HG02642 (cell line): ENCODE measurements around the gene KIF14.
A peak's percentile ranks its signal among the peaks of the same experiment; 100 is the strongest.
"Not testable (repeated sequence)": the region's sequence is repeated elsewhere in the genome, so short reads cannot be mapped to it uniquely, and the experiment has no call there.

ENCODE experiments used
- ATAC-seq: cut with Tn5 transposase; IDR thresholded peaks from one replicate; pipeline ENCODE4 v1.9.1; 2021; ENCODE audit warnings: mild to moderate bottlenecking; ENCODE audit not compliant: unreplicated experiment, poor library complexity

Gene KIF14

DNA sequence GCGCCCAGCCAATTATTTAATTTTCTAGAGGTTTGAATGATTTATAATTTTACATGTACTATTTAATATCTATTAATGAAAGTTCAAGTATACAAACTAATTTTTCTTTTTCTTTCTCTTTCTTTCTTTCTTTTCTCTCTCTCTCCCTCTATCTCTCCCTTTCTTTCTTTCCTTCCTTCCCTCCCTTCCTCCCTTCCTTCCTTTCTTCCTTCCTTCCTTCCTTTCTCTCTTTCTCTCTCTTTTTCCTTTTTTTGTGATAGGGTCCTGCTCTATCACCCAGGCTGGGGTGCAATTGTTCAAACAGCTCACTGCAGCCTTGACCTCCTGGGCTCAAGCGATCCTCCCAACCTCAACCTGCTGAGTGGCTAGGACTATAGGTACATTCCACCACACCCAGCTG lies 16.1 kb upstream of the KIF14 start:
- ATAC-seq, result no peak

DNA sequence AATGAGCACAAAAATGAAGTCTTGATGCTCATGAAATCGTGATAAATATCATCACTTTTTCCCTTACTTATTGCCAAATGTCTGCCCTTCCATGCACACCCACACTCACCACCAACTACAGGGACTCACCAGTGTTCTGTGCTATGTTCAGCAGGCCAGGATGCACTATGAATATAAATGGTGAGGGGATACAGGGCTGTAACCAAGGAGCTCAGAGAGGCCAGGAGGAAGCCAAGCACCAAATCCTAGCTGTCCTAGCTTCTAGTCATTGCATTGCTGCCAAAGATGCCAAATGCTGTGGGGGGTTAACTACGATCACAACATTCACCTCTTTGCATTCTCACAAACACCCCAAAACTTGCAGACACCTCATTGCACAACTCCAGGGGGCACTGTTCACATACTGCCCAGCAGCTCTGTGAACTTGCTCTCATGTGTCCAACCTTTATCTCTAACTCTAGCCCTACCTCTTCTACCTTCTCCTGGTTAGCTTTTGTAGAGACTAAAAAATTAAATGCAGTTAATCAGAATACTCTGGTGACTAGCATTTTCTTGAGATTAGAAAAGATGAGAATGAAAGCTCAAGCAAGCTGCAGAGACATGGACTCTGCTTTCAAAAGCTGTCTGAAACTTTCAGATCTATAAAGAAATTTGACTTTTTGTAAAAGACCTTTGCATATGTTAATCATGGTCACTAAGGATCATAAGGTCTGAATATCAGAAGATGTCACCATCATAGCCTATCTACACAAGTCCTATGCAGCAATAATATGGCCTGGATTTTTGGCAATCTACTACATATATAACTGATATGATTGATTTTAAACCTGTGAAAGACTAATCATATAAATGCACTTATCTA lies 13.9 kb upstream of the KIF14 start:
- ATAC-seq, result no peak

DNA sequence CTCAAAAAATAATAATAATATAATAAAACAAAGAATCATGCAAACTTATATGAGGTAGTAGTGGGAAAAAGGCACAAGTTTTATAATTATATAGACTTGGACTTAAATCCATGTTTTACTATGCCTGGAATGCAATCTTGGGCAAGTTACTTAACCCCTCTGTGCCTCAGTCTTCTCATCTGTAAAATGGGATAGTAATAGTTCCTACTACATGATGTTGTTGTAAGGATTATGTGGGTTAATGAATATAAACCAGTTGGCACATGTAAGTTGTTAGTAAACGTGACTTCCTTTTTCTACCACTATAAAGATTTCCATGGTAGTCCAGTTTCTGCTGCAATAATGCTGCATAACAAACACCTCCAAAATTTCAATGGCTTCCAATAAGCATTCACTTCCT lies 10.8 kb upstream of the KIF14 start:
- ATAC-seq, result no peak

DNA sequence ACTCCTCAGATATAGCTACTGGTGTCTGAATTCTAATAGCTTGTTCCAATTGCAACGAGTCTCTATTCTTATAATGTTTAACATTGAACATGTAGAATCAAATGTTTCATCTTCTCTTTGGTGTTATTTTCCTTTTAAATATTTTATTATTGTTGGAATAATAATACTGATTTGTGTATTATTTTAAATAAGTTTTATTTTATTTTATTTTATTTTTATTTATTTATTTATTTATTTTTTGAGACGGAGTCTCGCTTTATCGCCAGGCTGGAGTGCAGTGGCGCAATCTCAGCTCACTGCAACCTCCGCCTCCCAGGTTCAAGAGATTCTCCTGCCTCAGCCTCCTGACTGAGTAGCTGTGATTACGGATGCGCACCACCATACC lies 10.0 kb upstream of the KIF14 start:
- not testable (repeated sequence) for ATAC-seq

DNA sequence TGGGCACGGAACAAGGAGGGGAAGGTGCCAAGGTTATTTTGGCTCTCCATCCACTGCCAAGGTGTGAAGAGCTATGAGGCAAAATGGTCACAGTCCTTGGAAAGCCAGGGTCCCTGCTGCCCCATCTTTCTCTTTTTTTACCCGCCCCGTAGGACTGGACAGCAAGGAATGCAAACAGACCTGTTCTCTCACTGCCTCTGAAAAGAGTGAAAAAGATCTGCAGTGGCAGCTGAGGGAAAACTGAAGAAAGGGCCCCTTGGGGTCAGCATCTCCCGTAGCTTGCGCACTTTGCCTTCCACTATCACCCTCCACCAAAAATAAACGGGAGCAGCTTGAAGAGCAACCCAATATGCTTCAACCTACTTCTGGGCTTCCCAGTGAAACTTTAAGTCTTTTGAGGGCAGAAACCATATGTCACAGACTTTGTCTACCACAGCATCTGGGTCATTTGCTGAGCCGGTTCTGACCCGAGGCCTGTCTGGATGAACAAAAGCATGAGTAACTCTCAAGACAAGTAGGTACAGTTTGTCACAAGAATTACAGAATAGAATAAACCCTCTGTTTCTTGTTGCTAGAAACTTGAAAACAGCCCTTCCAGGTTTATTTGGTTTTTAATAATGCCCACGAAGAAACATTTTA lies 9.4 kb upstream of the KIF14 start:
- ATAC-seq, result no peak

DNA sequence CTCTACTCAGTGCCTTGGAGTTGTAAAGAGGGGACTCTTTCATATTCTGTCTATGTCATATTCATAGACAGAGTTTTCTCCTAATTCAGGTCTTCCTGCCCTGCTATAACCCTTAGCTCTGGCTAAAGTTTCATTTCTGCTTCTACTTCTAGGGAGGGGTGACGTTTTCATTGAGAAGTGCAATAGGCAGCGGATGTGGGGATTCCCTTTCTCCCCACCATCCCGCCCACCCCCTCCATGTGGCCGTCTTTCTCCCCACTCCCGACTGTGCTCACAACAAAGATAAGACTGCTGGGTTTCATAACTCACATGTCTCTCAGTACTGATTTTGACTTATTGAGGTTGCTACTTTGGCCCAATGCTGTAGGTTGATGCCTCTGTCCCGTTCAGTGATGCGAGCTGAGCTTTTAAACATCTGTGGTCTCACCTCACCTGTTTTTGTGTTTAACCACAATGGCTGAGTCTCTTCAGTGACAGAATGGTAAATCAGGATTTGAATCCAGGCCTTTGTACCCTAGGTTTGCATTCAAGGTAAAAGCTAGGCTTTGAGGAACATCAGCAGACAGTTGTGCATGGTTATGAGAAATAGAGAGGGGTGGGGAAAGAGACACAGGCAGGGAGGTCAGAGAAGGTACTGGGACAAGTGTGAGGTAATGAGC lies 7.8 kb upstream of the KIF14 start:
- peak; percentile 76 for ATAC-seq

DNA sequence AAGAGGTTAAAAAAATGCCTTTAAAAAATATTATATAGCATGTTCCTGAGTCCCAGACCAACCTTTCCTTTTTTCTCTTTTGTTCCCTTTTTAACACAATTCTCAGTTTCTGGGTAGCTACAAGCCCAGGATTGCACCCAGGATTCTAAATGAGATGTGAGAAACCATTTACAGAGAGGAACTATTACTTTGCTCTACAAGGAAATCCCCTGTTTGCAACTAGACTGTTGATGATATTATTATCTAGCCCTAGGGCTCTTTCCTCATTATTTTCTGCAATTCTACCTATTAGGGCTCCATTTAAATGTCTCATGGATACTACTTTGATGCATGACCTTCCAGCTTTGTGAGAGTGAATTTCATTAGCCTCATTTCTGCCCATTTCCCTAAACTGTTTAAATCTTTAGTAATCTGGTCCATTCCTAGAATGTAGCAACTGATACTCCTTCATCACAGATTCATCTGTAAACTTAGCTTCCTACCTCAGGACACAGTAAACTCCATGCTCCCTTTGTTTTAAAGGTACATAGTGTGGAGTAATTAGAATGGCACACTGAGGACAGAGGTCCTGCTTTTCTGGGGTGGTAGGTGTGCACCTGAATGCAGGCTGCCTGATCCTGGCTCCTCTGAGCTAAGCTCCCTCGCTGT lies 7.1 kb upstream of the KIF14 start:
- ATAC-seq, result no peak

DNA sequence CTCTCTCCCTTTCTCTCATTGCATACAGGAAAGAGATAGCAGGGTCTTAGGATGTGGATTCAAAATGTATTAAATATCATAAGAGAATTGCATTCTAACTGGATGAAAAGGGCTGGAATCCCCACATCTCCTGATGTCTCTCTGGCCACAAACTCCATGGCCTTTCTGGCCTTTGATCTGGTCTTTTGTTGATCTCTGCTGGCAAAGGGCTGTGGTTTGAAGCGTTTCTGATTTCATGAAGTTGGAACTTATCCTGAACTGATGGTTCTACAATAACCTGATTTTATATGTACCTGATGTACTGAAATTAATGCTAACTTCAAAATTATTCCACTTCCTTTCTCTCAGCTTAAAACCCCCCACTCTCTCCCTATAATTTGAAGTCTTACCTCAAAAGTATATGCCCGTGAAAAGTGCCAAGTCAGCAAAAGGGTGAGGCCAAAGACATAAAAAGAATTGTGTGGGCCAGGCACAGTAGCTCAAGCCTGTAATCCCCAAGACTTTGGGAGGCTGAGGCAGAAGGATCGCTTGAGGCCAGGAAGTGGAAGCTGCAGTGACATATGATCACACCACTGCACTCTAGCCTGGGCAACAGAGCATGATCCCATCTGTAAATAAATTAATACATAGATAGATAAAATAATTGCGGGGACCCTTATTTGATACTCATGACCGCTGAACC lies 6.4 kb upstream of the KIF14 start:
- ATAC-seq, result no peak

DNA sequence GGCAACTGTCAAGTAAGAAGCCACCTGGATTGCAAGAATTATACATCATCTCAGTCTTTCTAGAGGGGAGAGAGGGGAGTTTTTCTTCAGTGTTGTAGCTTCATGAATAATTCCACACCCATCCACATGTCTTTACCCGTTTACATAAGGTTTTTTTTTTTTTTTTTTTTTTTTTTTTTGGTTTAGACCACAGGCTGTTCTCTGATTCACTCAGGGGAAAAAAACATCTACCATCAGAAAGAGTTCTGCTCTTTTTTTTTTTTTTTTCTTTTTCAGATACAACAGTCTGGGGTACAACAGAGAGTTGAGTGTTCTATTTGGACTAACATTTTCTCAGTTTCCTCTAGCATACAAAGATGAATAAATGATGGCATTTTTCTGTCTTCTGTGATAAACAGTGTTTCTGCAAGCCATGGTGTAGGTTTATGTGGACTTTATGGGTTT lies 4.9 kb upstream of the KIF14 start:
- ATAC-seq, result no peak

DNA sequence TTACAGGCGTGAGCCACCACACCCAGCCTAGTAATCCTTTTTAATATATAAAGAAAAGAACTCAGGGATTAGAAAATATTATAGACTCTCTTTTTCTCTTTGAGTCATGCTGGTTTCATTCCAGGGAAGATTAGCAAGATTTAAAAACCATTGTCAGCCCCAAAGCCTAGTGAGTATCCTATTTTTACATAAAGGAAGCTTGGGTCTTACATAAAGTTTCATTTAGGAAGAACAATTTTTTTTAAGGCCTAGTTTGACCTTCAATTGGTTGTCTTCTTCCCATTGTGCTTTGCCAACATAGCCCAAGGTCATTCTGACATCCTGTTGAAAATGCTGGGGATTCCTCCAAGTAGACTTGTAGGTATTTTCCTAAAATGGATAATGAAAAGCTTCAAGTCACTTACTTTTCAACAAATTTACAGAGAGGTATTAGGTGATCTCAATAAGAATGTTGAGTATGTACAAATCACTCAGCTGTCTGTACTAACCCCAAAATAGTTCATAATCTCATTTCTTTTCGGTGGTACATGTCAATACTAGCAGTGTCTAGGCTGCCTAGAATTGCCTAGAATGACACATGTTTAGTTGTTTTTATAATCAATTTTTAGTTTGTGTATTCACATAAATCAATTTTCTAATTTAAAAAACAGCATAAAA lies 4.3 kb upstream of the KIF14 start:
- ATAC-seq, result no peak

DNA sequence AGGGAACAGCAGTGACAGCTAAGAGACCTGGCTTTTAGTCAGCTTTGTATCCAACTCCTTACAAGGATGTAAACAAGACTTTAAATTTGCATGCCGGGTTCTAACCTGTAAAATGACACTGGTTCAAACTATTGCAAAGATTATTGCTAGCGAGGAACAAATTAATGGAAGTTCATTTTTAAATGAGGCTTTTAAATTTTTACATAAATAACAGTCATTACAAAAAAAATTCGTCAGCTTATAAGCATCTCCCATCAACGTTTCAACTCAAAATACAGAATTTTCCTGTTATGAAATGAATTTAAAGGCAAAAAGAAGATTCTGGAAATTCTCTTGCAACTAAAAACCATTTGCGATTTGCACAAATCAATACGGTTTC lies 668 bp downstream of the KIF14 start:
- ATAC-seq, result no peak

DNA sequence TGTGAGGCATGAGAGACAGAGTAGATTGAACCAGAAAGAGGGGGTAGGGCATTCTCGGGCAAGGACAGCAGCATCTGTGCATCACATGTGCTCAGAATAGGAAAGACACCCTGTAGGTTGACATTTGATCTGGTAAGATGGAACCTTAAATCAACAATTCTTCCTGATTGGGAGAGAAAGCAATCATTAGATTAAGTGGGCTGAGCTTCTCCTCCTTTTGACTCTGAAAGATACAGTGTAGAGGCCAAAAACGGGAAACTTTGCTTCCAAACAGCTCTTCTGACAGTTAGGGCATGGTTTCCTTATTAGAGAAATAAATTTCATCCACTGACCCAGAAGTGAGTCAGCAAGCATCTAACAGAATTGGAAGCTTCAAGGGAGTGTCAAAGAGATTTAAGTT lies 9.7 kb downstream of the KIF14 start:
- no peak for ATAC-seq

DNA sequence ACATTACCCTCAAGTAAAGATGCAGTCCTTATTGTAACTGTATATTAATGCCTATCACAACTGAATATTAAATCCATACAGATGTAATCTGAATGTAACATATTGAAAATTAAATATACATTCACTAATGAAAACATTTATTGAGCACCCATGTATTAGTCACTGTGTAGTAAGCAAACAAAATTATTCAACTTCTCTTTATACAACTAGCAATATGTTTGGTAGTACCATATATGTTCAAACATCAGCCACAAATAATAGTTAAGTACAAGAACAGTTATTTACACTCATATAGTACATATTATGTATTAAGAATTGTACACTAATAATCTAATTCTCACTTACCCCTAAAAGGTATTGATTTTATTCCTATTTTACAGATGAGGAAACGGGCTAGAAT lies 17.9 kb downstream of the KIF14 start:
- no peak for ATAC-seq

DNA sequence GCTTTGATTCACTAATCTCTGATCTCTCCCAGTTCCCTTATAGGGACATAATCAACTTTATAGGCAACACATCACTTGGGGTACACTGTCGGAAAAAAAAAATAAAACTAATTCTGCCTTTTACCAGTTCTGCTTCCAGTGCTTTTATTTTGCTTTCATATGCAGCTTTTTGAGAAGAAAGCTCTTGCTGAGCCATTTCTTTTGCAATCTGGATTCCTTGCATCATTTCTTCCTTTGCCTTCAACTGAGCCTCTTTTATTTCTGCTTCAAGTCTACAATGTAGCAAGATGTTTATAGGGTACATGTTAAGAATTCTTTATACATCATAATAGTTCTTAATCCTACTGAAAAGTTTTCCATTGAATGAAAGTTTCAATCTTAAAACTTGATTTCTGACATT lies 30.6 kb downstream of the KIF14 start:
- ATAC-seq, result no peak

DNA sequence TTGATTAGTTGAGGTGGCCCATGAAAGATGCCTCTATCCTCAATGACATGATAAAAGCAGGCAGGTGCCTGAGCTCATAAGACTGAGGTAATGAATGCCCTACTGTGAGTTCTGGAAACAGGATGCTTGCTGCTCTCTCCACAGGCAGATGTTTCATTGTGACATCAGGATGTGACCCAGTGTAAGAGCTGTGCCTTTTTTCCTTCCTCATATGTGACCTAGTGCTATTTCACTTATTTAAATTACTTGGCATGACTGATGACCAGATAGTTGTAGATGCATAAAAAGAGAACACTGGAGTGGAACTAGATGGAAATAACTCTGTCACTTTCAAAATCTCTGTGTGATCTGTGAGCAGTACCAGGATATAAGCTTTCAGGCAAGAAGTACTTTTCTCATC lies 31.9 kb downstream of the KIF14 start:
- ATAC-seq, result no peak

DNA sequence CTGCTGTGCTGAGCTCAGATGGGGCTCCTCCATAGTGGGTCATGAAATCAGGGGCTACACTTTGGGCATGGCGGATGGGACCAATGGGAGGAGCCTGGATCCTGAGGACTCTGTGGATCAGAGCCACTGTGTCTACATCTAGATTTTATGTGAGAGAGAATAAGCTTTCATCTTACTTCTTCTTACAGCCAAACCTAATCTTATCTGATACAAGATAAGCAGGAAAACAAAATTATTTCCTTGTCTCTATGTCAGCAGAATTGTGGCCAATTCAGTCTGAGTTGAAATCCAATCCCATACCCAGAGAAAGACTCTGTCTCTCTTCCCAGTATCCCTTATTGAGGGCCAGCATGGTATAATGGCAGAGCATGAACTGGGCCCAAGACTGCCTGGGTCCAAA lies 56.2 kb downstream of the KIF14 start:
- ATAC-seq, result no peak

DNA sequence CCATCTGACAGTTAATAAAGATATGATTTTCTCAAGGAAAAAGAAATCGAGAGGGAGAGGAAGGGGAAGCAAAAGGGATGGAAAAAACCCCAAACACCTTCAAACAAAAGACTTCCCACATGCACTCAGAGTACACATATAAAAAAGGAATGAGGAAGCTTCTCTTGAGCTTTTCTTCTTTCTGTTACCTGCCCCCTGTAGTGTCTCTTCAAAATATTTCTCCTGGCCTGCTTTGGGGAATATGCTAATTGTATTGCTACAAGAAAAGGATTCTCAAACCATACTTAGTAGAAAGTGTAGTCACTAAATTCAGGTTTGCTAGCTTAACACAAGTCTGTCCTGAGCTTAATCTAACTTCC lies 58.7 kb downstream of the KIF14 start:
- no peak for ATAC-seq

DNA sequence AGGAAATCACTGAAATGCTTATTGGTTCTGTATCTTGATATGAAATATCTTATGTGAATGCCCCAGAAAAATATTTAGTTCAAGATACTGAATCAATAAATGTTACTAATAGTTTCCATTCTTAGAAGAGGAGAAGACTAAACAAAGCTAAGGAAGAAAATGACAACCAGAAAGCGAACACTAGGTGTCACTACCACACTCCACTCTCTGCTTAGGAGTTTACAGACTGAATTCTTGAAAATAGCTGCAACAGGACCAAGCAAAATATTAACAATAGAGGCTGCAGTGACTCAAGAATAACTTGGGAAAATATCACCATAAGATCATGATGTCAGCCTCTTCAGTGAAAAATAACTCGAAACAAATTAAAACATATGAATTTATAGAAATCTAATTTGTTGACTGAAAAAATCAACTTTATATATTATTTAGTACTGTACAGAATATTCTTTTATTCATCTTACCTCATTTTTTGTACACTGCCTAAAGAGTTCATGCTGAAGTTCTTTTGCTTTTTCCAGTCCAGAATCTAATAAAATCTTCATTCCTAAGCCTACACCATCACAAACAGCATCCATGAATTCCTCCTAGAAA lies 61.6 kb downstream of the KIF14 start:
- no peak for ATAC-seq

DNA sequence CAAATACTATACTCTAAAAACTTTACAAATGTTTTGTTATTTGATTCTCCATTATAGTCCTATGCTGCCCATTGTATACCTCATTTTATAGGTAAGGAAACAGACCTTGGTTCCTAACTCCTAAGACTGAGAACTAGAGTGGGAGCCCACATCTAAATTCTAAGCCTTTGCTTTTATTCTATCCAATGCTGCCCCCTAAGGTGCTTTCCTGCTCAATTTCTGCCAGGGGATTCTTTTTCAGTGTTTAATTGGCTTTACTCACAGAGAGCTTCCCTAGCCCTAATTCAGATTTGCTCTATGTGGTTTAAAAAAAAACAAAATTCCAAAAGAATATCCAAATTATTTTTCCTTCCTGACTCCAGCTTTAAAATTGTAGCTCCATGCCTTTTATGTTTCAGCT lies 64.5 kb downstream of the KIF14 start:
- no peak for ATAC-seq

DNA sequence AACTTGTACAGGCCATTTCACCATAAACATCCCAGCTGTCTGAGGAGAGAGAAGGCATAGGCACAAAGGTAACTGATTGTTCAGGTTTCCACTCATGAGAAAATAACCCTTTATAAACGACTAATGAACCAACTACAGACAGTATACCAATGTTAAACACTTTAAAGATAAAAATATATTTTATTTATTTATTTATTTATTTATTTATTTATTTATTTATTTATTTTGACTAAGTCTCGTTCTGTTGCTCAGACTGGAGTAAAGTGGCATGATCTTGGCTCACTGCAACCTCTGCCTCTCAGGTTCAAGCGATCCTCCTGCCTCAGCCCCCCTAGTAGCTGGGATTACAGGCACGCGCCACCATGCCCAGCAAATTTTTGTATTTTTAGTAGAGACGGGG lies 67.8 kb downstream of the KIF14 start:
- ATAC-seq, result not testable (repeated sequence)
